AG04450 (cell line): ENCODE data around the gene MBD5. TPM values are rescaled to one million over a fixed set of nuclear protein-coding genes. Genes with fewer than 3 reads are reported as not detected.
A peak's percentile ranks its signal among the peaks of the same experiment; 100 is the strongest.

Experiments
- CTCF ChIA-PET: fragments of 300-600, 350-600 bp; formaldehyde crosslinking; extraction: SDS; loops from one replicate; lab custom pipeline; 2022; ENCODE audit warnings: antibody characterized with exemption, inconsistent platforms; lab: Charles Lee
- POLR2A ChIA-PET: fragments of 350-600 bp; formaldehyde crosslinking; extraction: SDS; loops from one replicate; lab custom pipeline; 2021; ENCODE audit warnings: antibody characterized with exemption, inconsistent platforms; lab: Yijun Ruan, JAX
- DNase-seq: peaks from one replicate; pipeline ENCODE4 v3.0.0-alpha.2; 2011; ENCODE audit warnings: low read depth, low spot score
- H3K27ac ChIP-seq: one replicate; pipeline ENCODE4 v1.5.1; 2012; ENCODE audit warnings: low read depth, low read length, control low read depth
- H3K27me3 ChIP-seq: one replicate; pipeline ENCODE4 v1.6.0; 2012; ENCODE audit warnings: low read length; ENCODE audit not compliant: control insufficient read depth, insufficient read depth
- H3K4me3 ChIP-seq: 2 replicates; pipeline ENCODE4 v1.5.1; 2011; ENCODE audit warnings: mild to moderate bottlenecking, low read depth, low read length, control low read depth
- H3K9me3 ChIP-seq: 2 replicates; pipeline ENCODE4 v1.5.1; 2012; ENCODE audit warnings: low read length; ENCODE audit not compliant: control insufficient read depth, insufficient read depth
- CTCF ChIP-seq: IDR thresholded peaks from 2 replicates; pipeline ENCODE4 v1.5.1; 2011; ENCODE audit warnings: low read depth, low read length, control low read depth, inconsistent platforms
- polyA plus RNA-seq: library from polyadenylated mRNA; depleted of rRNA; stranded (reverse); fragments of >200 nt; gene quantifications from 2 replicates; pipeline ENCODE4 v1.2.3, GENCODE V29; 2011

Gene MBD5
- polyA plus RNA-seq, 1 experiment = 40.4 TPM

- peaks cover 2% of the 10 kb centered on the region for H3K27me3 ChIP-seq
- no peak overlapping the region for H3K4me3 ChIP-seq
- no peak overlapping the region for H3K27ac ChIP-seq
- ChIA-PET CTCF (no interaction called here), POLR2A (no interaction called here)
- H3K9me3 ChIP-seq = no peaks in the 10 kb centered on the region
- no peak for DNase-seq
- no peak for TF ChIP-seq CTCF
Observed at GRCh38 chr2:148545390-148546256, 524.7 kb downstream of the MBD5 start.

- Histone ChIP-seq H3K4me3 (no peak overlapping the region), H3K27me3 (peaks cover 2% of the 10 kb centered on the region), H3K27ac (no peak overlapping the region), H3K9me3 (no peaks in the 10 kb centered on the region)
- no peak for TF ChIP-seq CTCF
- POLR2A ChIA-PET = no interaction called here
- CTCF ChIA-PET = no interaction called here
- no peak for DNase-seq
Observed at GRCh38 chr2:148546270-148546669, 525.4 kb downstream of the MBD5 start.

- no peak for DNase-seq
- ChIA-PET CTCF (no interaction called here), POLR2A (no interaction called here)
- TF ChIP-seq CTCF = no peak
- Histone ChIP-seq H3K9me3 (no peaks in the 10 kb centered on the region), H3K27ac (no peak overlapping the region), H3K27me3 (peaks cover 3% of the 10 kb centered on the region), H3K4me3 (no peak overlapping the region)
Observed at GRCh38 chr2:148548716-148549400, 528.0 kb downstream of the MBD5 start.

GRCh38 chr2:148552675-148553331, 531.9 kb downstream of the MBD5 start:
- ChIA-PET CTCF (interaction anchor here (1.2 to 2.0 kb wide), 6 partner anchors 21 to 563 kb away, joined by 3 to 7 read pairs (median 4); no protein-coding TSS in a partner anchor), POLR2A (interaction anchor here (0.6 kb wide), 1 partner anchor 107 kb away, joined by 3 read pairs; no protein-coding TSS in a partner anchor)

More at GRCh38 chr2:148552675-148553331, 531.9 kb downstream of the MBD5 start:
- TF ChIP-seq CTCF = no peak
- Histone ChIP-seq H3K27ac (peak overlapping the region; percentile 3), H3K27me3 (peaks cover 2% of the 10 kb centered on the region), H3K9me3 (no peaks in the 10 kb centered on the region), H3K4me3 (peak overlapping the region; percentile 57)
- no peak for DNase-seq
